Measurements from ENCODE around the gene SEMA3B.

The SEMA3B gene

DNA sequence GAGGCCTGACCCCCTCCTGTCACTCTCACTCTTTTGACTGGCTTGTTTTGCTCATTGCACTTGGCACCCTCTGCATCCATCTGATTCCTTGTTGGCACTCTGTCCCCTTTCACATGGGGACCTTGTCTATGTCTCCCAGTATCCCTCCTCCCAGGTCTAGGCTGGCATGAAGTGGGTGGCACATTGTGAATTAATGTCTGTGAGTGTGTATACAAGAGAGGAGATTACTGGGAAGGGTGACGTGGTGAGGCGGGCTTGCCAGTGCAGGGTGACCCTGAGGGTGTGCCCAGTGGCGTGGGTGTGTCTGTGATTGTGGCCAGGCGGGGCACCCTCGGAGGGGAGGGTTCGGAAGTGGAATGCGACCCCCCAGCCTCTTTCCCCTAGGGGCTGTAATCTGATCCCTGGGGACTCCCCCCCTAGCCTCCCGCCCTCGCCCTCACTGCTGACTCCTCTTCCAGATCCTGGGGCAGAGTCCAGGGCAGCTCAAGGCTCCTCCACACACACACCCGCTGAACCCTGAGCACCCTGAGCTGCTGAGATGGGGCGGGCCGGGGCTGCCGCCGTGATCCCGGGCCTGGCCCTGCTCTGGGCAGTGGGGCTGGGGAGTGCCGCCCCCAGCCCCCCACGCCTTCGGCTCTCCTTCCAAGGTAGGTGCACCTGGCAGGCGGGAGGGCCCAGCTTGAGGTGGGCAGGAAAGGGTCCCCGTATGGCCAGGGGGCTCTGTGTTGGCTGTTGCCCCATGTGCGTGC is at the start of gene SEMA3B:
TSS of gene SEMA3B (plus strand) at position 445 of the 749 bp plus-strand sequence. CDS start at position 539, 94 bp downstream.
- CTCF ChIA-PET: interaction anchor here (0.7 to 4.2 kb wide), 4 partner anchors 8 to 77 kb away, joined by 3 to 41 read pairs (median 7); no protein-coding TSS in a partner anchor
- no peak for TF ChIP-seq CTCF (IDR thresholded peaks at IDR 0.05; ENCODE audit: control extremely low read depth, extremely low read depth, low read depth, missing control alignments)
- POLR2A ChIA-PET: no interaction called here
- no peak for DNase-seq (ENCODE audit: extremely low spot score)

DNA sequence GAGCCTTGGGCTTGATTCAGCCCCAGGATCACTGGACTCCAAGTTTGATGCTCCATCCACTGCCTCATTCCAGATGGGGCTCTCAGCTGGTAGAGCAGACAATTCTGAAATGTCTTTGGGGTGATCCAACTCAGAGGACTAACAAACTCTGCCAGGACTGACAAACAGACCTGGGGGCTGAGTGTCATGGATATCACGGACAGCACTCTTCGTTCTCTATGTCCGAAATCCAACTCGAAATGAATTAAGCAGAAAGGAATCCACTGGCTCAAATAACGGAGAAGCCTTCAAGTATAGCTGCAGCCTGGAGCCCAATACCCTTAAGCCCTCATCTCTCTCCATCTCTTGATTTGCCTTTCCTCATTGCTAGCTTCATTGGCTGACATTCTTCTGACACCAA is 49.7 kb upstream of the SEMA3B start:
- ChIA-PET POLR2A (no interaction called here), CTCF (interaction anchor here (1.2 to 26.7 kb wide), 5 partner anchors 8 to 97 kb away, joined by 3 to 393 read pairs (median 10); partner anchors contain the start of gene GNAT1)
- no peak for TF ChIP-seq CTCF (IDR thresholded peaks at IDR 0.05; ENCODE audit: control extremely low read depth, extremely low read depth, low read depth, missing control alignments)
- DNase-seq (ENCODE audit: extremely low spot score): no peak

- DNase-seq (ENCODE audit: extremely low spot score): no peak
- no peak for TF ChIP-seq CTCF (IDR thresholded peaks at IDR 0.05; ENCODE audit: control extremely low read depth, extremely low read depth, low read depth, missing control alignments)
- ChIA-PET POLR2A (no interaction called here), CTCF (interaction anchor here (0.7 to 26.7 kb wide), 4 partner anchors 11 to 680 kb away, joined by 3 to 393 read pairs (median 4); partner anchors contain the start of gene GNAT1)
Observed at GRCh38 chr3:50220109-50220508, 48.8 kb upstream of the SEMA3B start.

DNA sequence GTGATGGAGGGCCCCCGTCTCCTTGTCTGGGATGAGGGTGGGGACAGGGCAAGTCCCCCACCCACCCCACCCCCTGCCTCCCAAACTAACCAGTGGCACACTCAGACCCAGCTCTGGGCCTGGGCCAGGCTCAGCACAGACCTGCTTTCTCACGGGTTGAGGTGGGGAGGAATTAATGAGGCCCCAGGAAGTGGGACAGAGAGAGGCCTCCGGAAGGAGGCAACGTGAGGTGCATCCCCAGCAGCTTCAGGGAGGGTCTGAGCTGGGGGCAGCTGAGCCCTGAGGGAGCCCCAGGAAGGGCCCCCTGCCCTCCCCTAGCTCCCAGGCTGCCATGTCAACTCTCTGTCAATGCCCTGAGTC is 47.9 kb upstream of the SEMA3B start:
- ChIA-PET POLR2A (no interaction called here), CTCF (interaction anchor here (0.7 to 26.7 kb wide), 9 partner anchors 8 to 681 kb away, joined by 3 to 393 read pairs (median 3); partner anchors contain the start of gene GNAT1)
- no peak for DNase-seq (ENCODE audit: extremely low spot score)
- TF ChIP-seq CTCF (IDR thresholded peaks at IDR 0.05; ENCODE audit: control extremely low read depth, extremely low read depth, low read depth, missing control alignments): no peak

DNA sequence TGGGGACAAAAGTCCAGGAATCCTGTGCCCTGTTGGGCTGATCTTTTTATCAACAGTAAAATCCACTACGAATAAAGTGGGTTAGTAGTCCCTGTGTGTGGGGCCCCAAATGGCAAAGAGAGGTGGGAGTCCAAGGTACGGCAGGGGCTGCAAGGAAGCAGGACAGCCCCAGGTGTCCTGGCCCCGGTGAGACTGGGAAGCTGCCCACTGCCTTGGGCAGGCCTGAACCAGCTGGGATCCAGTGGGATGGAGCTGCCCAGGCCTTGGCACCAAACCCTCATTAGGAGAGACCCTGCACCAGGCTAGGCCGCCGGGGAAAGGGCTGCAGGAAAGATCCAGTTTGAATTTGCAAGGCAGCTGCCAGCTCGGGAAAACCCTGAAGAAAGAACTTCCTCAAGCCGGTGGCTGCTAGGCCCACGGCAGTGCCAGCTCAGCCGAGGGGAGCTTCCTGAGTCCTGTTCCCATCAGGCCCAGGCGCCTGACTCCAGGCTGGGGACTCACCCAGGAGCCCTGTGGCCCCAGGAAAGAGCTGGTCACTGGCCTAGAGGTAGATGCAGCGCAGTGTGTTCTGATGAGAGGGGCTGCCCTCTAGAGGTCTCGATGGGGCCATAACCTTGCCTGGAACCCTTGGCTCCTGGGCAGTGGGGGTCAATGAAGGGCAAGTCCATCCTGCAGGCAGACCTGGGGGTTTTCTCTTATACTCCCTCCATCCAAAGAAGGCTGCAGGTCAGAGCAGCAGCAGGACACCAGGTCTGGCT is 47.4 kb upstream of the SEMA3B start:
- ChIA-PET CTCF (interaction anchor here (0.9 to 26.7 kb wide), 8 partner anchors 9 to 51 kb away, joined by 3 to 393 read pairs (median 4); partner anchors contain the start of gene GNAT1), POLR2A (no interaction called here)
- TF ChIP-seq CTCF (IDR thresholded peaks at IDR 0.05; ENCODE audit: control extremely low read depth, extremely low read depth, low read depth, missing control alignments): peak; percentile 15
- DNase-seq (ENCODE audit: extremely low spot score): no peak

DNA sequence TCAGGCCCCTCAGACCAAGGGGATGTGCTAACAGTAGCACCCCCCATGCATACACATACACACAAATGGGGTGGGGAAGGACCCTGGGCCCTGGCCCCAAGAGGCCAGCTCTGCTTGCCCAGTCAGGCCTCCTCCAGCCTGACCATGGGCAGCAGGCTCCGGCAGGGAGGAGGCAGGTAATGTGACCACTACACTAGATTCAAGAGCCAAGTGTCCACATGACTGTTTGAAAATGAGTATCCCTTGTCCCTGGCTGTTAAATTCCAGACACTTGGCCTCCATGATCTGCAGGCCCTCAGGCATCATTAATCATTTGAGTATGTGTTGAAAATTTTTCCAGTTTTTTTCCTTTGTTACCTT is 46.8 kb upstream of the SEMA3B start:
- DNase-seq (ENCODE audit: extremely low spot score): no peak
- no peak for TF ChIP-seq CTCF (IDR thresholded peaks at IDR 0.05; ENCODE audit: control extremely low read depth, extremely low read depth, low read depth, missing control alignments)
- POLR2A ChIA-PET: no interaction called here
- CTCF ChIA-PET: interaction anchor here (0.9 to 26.7 kb wide), 5 partner anchors 9 to 33 kb away, joined by 3 to 393 read pairs (median 4); partner anchors contain the start of gene GNAT1
